ENCODE data around the gene ASB6.
"Not testable (repeated sequence)": the region's sequence is repeated elsewhere in the genome, so short reads cannot be mapped to it uniquely, and the experiment has no call there.

Gene ASB6

DNA sequence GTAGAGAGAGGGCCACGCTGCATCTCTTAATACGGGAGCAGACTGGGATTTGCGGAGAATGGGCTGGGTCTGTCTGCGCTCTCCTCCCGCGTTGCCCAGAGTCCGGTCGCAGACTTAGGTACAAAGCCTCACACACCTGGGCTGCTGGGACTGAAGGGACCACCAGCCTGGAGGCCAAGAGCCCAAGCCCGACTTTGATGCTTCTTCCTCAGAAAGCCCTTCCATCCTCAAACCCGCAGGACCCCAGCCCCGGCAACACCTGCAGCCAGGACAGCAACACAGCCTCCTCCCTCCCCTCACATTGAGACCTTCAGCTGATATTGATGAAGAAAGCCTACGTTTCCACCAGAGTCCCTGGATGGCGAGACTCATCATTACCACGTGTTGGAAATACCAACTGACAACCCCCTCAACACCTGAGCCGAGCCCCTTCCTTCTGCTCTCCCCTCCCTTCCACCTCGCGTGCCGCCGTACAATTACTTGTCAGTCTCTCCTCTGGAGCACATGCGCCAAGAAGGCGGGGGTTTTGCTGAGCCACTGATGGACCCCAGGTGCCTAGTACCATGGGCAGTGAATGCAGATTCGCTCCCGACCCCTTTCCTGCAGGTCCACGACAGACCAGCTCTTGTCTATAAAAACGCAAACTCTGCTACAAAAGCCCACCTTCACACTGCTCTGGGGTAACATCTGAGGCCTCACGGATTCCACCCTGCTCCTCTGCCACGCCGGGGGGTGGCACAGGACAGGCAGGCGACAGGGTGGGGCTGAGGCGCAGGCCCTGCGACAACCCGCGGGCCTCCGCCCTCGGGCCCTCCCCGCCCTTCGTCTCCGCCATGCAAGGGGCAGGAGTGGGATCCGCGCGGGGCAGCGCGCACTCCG is 841 bp downstream of the ASB6 start:
- DNase-seq, result no peak

DNA sequence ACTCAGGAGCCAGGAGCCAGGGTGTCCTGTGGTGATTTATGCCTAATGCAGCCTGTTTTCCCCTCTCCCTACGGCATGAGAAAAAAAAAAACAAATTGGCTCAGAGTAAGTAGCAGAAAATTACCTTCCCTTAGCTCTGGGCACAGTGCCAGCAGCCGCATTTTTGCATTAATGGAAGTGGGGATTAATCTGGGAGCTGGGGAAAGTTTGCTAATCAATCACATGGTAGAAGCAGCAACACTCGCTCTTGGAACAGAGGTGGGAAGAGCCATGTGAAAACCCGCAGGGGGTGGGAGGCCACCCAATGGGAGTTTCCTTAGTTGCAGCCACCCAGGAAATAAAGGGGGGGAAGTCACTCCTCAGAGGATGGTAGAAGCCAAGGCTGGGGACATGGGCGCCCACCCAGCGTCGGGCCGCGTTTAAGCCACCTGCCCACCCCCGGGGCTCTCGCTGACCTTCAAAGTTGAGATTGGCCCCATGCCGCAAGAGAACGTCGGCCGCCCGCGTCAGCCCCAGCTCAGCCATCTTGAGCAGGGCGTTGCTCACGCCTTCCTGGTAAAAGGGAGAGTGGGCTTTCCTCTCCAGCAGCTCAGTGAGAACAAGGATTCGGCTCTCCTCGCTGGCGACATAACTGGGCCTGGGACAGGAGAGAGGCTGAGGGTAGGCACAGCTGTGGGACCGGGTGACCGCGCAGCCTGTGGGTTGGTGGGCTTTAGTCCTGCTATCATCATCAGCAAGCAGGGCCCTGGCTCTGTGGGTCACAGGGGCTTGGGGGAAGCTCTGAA is 1.7 kb downstream of the ASB6 start:
- DNase-seq, result no peak

DNA sequence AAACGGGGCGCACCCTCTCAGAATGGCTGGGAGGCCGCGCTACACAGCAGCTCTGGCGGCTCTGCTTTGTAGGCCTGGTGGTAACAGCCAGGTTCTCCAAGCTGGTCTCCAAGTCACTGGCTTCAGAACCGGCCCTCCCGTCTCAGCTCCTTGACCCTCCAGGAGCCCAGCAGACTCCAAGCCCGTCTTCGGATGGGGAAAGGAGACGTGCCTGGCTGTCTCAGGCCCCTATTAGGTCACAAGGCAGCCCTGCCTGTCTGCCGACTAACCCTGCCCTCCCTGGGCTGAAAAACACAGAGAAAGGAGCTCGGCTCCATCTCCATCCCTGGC is 2.2 kb downstream of the ASB6 start:
- no peak for DNase-seq

DNA sequence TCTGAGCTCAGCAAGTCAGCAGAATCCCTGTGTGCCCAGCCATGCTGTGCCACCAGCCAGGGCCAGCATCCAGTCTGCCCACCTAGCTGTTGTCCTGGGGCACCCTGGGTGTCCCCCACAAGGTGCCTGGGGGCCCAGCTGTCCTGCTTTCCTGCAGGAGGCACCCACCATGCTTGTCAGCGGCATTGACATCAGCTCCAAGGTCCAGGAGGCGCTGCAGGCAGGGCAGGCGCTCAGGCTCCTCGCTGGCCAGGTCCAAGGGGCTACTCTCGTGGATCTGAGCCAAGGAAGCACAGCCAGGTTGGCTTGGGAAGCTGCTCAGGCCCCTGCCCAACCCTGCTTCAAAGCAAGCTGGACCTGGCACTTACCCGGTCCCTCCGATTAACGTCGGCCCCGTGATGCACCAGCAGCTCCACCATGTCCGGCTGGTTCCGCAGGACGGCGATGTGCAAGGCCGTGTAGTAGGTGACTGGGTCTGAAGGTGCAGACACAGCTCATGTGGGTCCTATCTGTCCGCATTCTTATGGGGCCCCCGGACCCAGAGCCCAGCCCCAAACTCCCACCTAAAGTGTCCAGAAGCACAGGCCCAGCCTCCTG is 2.8 kb downstream of the ASB6 start:
- DNase-seq, result no peak

DNA sequence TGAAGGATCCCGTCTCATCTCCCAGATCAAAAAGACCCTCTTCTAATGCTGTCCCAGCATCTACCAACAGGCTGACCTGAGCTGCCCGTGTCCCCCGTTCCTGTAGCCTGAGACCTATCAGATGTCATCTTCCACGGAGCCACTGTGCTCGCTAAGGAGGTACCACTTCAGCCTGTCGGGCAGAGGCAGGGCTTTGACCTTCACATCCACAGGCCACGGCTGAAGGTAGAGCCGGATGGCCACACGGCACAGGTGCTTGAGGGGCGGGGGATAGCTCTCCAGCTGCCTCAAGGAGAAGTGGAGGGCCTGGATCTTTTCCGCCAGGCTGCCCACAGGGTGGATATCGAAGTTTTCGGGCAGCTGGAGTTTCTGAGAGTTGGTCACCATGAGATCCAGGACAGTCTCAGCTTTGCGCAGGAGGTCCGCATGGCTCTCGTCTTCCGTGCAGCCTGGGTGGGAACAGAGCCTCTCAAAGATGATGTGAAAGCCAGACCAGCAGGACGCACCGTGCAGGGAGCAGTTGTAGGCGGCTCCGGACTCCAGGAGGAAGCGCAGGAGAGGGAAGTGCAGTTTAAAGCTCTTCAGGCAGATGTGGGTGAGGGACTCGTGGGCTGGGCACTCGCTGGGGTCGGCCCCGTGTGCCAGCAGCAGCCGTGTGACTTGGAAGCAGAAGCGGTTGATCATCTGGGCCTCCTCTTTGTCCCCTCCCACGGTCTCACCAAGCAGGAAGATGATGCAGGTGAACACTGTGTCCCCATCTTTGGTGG is 4.1 kb downstream of the ASB6 start:
- DNase-seq, result no peak

DNA sequence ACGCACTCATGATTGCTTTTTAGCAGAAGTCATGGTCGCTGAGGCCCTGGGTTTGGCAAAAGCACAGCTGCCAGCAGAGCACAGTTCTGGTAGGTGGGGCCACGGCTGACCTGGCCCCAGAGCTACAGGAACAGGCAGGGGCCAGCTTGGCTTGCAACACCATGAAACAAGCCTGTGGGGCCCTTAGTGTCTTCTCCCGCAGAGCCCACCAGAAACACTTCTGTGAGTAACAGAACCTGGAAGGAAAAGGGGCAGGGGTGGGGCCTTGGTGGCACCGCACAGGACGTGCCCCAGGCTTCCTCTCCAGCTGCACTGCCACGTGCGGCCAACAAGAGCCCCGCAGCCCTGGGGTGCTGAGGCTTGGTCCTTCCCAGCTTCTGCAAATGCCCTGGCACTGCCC is 4.8 kb downstream of the ASB6 start:
- DNase-seq, result no peak

DNA sequence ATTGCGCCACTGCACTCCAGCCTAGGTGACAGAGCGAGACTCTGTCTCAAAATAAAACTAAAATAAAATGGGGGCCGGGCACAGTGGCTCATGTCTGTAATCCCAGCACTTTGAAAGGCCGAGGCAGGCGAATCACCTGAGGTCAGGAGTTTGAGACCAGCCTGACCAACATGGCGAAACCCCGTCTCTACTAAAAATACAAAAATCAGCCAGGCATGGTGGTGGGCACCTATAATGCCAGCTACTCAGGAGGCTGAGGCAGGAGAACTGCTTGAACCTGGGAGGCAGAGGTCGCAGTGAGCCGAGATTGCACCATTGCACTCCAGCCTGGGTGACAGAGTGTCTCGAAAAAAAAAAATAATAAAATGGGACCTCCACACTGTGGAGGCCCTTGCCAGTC is 5.6 kb downstream of the ASB6 start:
- DNase-seq, result not testable (repeated sequence)

DNA sequence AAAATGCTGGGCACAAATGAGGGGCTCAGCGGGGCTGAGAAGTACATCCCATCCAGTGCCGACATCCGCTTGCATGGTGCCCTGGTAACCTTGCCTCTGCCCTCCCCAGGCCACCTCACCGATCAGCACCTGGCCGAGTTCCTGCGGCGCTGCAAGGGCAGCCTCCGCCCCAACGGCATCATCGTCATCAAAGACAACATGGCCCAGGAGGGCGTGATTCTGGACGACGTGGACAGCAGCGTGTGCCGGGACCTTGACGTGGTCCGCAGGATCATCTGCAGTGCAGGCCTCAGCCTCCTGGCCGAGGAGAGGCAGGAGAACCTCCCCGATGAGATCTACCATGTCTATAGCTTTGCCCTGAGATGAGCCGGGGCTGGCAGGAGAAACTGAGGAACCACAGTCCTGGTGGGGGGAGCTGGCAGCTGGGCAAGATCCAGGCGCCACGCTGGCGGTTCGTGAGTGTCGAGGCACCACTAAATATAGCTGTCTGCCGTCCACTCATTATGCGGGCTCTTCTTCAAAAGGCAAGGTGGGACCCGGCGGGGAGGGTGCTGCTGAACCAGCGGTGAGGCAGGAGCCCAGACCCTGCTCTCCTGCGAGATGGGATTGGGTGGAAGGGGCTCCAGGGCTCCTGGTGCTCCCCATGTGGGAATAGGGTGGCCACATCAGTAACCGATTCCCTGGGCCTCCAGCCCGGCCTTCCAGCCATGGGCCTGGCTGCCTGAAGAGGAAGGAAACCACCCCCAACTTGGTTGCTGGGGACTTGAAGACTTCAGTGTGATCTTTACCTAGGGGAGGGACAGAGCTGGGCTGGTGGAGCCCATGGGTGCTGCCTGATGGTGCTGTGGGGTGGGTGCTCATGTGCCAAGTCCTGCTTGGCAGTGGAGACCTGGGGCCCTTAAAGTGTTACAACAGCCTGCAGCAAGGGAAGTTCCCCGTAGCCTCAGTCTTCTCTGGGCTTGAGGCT is 6.6 kb downstream of the ASB6 start:
- no peak for DNase-seq

DNA sequence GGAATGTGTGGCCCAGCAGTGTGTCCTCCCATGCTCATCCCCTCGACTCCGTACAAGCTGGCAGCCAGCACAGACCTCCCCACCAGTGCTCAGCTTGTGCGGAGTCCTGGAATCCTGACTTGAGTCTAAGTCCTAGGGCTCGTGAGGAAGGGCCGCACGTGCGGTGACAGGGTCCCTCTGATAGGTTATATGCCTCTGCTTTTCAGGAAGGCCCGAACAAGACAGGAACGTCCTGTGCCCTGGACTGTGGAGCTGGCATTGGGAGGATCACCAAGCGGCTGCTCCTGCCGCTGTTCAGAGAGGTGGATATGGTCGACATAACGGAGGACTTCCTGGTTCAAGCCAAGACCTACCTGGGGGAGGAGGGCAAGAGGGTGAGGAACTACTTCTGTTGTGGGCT is 8.1 kb downstream of the ASB6 start:
- no peak for DNase-seq

DNA sequence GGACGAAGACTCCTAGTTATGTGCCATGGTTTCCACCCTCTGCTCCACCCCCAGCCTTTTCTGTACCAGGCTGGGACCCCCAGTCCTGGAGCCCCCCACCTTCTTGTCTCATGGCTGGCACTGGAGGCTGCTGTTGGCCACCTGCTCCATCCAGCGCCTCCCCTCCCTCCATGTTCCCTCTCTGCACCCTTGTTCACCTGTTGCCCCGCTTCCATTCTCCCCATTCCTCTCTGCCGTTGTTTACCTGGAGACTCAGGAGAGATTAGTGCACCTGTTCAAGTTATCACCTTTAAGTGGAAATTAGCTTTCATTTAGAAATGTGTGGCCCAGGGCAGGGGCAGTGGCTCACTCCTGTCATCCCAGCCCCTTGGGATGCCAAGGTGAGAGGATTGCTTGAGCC is 8.7 kb downstream of the ASB6 start:
- DNase-seq, result no peak

DNA sequence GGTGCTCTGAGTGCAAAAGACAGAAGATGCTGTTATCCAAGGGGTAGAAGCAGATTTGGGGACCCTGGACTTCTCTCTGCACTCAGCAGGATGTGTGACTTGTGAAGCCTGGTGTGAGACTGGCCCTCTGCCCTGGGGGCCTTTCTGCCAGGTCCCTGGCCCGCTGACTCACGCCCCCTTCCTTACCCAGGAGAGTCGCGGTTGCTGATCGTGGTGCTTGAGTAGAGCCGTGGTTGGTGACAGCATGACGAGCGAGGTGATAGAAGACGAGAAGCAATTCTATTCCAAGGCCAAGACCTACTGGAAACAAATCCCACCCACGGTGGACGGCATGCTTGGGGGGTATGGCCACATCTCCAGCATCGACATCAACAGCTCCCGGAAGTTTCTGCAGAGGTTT is 9.5 kb downstream of the ASB6 start:
- DNase-seq, result no peak

DNA sequence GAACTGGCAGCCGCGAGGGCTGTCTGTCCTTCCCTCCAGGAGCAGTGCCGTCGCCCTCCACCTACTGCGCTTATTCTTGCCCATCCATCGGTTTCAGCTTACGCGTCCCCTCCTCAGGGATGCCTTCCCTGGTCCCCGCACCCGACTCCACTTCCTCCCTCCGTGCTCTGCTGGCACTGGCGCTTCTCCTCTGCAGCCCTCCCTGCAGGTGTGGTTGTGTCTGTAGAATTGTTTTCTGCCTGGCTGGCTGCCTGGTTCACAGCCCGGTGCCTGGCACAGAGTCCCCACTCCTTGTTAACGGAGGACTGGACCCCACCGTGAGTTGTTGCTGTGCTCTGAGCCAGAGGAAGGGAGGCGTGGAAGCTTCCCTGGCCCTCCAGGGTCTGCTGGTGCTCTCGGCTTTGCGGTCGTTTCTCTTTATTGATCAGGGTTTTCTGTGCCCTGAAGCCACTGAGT is 10.2 kb downstream of the ASB6 start:
- no peak for DNase-seq

DNA sequence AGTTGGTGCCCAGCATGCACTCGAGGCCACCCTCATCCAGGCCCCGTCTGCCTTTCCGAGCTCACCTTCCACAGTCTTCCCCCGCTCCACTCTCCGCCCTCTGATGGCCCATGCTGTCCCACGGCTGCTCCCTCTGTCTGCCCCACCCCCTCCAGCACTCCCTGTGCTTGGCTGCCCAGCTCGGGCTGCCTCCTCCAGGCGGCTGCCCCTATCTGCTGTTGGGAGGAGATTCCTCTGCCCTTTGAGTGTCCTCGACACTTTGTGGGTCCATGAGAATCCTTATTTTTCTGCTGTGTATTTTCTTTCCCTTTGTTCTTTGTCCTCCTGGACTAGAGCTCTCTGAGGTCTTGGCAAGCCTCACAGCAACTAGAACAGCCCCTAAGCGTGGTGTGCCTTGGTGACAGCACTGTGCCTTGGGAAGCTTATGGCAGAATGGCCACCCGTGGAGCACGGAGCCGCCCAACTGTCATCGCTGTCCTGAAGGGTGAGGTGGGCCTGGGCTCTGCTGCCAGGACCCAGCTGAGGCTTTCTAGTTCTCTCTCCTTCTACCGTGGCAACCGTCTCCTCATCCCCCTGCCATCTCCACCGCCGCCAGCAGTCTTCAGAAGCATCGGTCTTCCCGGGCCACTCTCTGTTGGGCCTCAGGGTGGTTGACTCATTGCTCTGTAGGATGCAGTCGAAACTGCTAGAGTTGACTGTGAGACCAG is 10.8 kb downstream of the ASB6 start:
- no peak for DNase-seq

DNA sequence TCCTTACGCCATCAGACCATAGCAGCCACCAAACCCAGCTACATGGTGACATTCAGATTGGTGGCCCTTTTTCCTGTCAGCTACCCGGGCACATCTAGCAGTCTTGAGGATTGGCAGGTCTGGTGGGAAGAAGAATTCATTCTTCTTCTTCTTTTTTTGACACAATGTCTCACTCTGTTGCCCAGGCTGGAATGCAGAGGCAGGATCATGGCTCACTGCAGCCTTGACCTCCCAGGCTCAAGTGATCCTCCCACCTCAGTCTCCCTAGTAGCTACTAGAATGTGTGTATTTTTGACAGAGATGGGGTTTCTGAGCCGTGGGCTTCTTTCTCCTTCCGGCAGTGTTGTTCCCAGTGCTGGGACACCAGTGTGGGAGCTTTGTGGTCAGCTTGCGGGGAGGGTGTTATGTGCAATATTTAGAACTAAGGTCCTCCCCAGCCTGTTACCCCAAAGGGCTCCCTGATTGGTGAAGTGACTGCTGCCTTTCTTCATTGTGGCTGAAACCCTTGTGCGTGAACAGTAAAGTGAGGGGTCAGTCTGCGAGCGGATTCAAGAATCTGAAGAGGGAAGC is 12.6 kb downstream of the ASB6 start:
- DNase-seq, result no peak

DNA sequence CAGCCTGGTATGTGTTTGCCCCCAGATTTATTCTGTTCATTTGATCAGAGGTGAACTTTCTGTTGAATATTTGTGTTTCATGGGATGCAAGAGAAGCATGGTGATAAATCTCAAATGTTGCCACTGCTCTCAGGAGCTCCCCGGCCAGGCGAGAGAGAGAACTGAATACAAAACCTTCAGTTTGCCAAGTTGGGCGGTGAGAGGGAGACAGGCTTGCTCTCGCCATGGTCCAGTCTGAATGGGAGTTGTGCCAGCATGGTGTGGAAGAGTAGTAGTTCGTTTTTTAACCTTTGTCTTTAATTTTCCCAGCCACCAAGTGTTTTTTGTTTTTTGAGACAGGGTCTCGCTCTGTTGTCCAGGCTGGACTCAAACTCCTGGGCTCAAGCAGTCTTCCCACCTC is 13.2 kb downstream of the ASB6 start:
- DNase-seq, result no peak

DNA sequence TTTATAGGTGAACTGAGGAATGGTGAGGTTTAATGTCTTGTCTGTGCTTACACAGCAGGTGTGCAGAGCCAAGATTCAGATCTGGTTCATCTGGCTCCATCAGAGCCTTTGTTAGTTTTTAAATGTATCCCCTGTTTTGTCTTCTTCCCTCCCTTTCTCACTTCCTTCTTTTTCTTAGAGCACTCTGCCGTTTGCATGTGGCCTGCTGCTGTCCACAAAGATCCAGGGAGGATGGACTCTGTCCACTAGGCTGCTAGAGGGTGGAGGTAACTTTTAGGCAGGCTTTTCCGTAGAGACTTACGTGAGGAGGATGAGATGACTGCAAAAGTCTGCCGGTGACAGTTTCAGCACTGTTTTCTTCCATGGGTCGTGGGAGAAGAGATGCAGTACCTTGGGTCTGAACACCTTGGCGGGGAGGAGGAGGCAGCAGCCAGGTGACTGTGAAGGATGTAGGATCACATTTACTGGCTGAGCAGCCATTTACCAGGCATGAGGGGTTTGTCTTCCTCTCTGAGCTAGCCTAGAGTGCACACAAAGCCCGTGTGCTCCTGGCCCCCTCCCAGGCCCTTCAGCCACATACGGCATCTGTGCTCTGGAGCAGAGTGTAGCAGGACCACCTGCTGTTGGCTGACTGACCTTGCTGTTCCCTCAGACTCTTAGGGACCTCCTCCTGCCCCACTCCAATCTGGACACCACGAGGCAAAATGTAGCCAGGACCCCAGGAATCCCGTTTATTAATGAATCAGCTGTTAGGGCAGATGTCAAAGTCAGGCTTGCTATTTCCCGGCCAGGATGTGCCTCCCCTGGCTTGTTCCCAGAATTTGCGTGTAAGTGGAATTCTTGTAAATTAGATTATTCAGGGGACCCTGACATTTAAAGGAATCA is 14.2 kb downstream of the ASB6 start:
- no peak for DNase-seq

DNA sequence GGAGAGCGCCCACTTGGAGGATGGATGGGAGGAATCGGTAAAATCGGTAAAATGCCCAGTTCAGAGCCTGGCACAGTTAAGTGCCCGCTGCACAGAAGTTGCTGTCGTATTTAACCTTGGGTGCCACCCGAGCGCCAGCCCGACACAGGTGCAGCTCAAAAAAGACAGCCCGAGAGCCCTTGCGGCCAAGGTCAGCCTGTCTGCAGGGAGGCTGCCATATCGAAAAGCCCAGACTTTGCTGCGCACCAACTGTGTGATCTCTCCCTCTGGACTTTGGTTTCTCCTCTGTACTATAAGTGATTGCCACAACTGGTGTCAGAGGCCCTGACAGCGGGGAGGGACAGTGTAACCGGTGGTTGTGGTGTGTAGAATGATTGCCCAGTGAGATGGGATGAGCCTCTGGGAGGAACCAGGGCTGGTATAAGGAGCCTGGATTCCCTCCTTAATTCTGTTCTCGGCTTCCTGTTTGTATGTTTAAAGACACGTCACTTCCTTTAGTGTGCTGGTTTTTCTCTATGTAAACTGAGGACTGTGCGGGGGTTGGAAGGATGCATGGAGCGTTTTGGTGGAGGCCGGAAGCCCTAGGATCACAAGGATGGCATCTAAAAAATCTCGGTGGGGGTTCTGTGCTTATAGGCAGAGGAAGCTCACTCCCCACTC is 15.2 kb downstream of the ASB6 start:
- no peak for DNase-seq

DNA sequence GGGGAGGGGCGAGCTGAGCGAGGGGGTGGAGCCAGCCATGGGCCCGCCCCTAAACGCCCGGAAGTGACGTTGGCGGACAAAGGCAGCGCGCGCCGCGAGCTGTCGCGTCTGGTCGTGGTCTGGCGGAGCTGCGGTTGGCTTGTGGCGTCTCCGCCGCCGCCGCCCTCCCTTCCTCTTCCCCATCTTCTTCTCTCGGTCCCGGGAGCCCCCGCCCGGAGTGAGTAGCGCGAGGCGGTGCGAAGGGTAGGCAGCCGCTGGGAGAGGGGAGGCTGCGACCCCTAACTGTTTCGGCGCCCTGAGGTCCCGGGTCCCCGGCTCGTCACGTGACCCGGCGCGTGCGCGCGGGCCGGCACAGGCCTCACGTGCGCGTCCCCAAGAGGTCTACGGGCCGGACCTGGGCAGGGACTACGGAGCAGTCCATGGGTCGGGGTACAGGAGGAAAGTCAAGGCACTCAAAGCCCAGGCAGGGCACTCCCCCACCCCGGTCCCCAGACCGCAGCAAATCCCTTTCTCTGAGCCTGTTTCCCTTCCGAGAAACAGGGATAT is 15.8 kb downstream of the ASB6 start, which contains the start of gene NTMT1:
NTMT1 (plus strand) TSS at position 85 of the 546 bp plus-strand sequence. CDS start 6,541 bp downstream, outside the sequence.
- peak; percentile 71 for DNase-seq

DNA sequence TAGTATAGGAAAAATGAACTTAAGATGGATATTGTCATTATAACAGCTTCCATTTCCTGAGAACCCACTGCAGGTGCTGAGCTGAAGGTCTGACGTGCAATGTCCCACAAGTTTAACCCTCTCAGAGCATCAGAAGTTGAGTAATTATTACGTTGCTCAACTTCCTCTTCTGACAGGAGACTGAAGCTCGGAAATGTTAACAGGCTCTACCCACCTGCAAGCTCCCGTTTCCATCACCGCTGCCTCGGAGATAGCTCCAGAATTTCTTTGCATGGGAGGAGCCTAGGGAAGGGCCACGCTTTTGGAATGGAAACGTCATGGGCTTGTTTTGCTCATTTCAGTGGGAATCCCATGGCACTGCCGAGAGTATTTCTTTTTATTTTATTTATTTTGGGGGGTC is 17.0 kb downstream of the ASB6 start:
- DNase-seq, result peak; percentile 18
